GM19395 (cell line): ENCODE data around the gene ENDOD1.

Source experiments
- ATAC-seq: cut with Tn5 transposase; IDR thresholded peaks from one replicate; pipeline ENCODE4 v1.9.1; 2021; ENCODE audit warnings: mild to moderate bottlenecking, moderate library complexity; ENCODE audit not compliant: unreplicated experiment

ENDOD1 gene

DNA sequence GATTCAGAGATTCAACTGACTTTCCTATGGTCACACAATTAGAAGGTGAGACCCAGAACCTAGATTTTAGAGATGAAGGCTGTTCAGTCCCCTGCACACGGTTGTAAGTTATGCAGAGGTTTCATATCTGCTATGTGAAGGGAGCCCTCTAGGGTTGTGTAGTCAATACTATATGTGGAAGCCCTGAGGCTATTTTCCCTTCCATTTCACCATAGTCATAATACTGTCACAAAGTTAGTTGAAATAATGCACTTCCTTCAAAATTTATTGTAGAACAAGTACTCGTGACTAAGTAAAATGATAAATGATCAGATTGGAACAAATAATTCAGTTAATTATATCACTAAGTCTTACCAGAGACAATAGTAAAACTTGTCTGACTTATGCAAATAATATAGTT is 48.8 kb downstream of the ENDOD1 start:
- ATAC-seq = peak; percentile 92

DNA sequence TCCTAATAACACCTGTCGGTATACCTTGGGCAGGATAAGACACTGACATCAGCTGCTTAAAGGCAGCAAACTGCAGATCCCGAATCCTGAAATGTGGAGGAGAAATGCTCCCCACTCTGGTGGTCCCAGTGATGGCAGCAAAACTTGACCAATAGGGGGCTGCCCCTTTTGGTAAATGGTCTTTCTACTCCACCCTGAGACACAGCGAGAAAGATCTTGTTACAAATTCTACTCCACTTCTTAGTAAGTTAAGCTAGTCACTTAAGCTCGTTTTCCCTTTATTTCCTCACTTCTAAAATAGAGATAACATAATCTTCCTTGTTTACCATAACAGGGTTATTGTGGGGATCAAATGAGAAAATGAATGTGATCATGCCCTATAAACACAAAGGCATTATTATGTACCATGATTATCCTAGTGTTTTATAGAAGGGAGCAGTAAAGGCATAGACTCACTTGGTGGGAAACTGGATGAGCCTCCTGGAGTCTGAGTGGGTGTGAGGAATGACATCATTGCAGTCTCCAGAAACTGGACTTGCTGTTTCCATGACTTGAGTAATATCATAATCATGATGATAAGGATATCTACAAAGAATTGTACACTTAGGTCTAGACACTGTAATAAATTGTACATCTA is 50.9 kb downstream of the ENDOD1 start:
- no peak for ATAC-seq

DNA sequence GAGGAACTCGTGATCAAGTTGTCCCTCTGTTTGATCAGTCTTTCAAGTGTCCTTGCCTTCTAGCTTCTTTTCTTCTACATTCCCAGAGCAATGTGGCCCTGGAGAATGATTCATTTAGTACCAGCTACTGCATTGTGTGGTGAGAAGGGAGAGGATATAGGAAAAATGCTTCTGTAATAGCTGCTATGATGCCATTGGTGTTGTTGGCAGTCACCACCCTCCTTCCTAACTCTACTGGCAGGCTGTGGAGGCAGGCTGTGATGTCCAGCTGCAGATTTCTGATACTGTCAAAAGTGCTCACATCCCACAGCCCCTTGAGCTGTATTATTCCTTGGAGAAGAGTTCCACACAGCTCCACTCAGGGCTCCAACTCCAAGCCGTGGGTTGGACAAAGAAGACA is 52.8 kb downstream of the ENDOD1 start:
- no peak for ATAC-seq

DNA sequence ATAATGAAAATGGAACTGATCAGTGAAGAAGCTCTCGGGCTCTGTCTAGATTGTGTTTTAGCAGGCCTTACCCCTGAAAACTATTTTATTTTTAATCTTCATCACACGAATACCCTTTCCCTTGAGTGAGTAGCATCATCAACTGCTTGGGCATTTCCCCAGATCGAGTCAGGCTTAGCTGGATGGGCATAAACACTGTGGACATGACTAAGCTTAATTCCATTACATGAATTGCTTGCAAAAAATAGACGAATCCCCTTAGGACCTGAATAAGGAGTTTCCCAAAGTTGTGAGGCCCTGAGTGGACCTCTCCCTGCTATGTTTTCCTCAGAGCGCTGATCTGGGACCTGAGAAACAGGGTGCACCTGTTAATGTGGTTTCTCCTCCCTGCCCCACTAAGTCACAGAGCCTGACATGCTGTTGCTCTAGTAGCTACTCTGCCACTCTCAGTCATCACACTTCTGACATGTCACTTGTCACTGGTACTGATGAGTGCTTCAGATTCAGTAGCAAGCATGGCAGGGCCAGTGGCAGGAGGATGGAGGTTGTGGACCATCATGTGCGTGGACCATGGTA is 53.5 kb downstream of the ENDOD1 start:
- no peak for ATAC-seq

DNA sequence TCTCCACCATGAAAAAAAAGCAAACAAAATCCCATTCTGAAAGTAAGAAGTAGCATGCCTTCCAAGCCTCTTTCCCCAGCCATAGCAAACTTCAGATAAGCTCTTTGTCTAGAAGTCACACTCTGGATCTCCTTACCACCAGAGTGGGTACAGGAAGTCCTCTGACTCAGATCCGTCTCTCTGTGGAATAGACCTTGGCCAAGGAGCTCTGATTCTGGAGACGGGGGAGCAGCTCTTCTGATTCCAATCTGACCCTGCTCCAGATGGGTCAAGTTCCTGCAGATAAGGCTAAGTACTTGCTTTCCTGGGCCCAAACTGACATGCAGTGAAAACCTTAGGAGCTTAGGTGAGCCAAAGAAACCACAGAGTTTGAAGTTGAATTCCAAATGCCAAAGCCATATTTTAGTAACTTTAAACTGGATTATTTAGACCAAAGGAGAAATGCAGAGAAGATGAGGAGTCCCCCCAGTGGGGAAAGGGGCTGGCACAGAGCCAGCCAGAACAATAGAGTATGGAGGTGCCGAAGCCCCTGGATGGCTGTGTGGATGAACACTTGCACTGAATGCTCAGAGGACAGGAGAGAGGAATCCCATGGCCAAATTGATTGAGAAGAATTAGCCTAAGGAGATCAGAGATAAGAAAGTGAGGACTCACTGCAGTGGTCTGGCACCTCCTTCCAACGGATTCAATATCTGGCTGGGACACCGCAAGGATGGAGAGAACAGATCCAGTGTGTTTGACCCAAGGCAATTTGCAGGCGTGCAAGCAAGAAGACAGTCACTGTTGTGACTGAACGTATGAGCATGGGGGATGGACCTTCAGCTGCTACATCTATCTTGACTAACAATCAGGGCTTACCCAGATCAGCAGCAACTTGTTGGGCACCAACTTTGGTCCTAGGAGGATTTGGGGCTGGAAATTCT is 54.9 kb downstream of the ENDOD1 start:
- no peak for ATAC-seq

DNA sequence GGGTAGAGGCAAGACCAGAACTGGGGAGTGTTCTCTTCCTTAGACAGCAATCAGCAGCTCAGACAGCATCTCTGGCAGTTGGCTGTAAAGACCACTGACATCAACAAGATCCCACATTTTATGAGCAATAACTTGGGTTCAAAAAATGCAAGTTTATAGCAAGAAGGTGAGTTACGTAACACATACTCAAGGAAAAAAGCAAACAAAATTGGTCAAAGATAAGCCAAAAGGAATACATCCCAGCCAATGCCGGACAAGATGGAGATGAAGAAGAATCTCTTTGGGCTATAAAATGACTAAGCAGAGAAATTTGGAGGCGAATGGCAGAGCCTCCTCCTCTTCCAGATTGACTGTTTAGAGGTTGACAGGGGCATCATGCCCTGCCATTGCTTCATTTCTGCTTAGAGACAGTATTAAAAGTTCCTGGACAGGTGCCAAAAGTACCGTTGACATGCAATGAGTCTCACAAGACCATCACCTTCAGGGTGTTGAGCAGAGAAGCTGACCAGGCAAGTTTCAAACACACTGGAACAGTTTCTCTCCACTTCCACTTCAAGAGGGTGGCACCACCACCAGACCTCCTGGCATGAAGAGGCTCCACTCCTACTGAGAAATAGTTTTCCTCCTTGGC is 55.9 kb downstream of the ENDOD1 start:
- ATAC-seq = no peak

DNA sequence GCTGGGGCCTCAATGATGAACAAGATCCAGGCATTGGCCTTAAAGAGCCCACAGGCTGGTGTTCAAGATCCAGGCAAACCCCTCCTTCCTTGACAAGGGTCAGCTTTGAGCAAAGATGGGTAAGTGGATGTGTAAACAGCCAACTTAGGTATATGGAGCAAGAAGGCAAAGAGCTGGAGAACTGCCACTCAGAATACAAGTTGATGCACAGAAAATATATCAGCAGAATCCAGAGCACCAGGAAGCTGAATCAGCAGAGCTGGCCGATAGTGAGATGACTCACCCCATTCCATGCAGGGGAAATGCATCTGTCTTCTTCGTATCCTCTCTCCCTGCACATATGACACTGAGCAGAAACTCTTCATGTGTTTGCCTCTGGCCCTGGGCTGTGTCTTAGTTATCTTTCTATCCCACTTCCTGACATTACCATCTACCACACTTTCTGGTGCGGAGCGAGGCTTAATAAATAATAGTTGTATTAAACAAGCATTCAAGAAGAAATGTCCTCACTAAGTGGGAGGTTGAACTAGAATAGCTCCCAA is 57.8 kb downstream of the ENDOD1 start:
- no peak for ATAC-seq

DNA sequence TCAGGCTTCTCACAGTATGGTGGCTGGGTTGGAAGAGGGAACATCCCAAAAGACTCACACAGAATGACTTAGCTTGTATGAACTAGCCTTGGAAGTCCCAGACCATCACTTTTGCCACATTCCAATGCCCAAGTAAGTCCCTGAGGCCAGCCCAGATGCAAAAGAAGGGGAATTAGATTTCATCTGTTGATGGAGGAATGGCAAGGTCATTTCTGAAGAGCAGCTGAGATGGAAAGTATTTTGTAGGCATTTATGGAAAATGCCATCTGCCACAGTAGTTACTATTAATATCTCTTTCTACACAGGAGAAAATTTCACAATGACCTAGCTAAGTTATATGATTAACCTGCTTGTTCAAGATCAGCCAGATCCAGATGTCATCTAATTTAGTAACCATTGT is 58.8 kb downstream of the ENDOD1 start:
- ATAC-seq = no peak

DNA sequence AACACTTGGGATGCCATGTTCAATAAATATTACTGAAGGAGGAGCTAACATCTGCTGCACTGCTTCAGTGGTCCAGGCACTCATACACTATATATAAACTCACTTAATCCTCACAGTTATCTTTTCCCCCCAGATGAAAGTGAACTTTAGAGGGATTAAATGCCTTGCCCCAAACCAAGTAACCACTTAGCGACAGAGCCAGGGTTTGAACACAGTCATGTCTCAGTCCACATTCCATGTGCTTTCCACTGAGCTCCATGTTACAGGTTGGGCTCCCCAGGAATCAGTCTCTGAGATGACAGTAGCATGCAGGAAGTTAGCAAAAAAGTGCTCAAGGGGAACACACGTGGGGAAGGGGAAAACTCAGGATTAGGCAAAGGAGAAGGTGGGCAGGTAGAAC is 59.3 kb downstream of the ENDOD1 start:
- no peak for ATAC-seq

DNA sequence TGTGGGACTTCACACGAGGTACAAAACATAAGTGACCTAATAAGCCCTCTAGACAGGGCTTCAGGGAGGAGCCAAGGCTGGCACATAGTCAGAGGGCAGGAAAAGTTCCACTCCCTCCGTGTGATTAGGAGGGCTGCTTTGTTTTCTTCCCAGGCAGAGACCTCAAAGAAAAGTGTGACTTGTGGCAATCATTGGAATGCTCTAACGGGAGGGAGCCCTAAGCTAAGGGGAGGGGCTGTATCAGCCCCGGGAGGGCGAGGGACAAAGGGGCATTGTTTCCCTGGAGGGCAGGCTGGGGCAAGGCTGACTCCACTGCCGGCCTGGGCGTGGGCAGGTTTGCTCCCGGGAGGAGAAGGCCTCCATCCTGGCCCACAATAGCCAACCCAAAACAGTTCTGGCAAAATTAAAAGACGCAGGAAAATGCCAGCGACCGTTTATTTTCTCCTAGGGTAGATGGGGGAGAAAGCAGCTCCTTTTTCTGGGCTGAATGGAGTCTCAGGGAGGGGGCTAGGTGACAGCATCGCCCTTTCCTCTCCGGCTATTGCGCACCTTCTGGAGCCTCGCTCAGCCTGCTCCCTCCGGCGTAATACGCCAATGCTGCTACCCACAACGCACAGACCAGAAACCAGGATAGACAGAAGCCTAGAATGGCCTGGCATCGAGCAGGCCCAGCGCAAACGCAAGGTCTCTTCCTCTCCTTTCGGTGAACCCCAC is 60.2 kb downstream of the ENDOD1 start:
- no peak for ATAC-seq

DNA sequence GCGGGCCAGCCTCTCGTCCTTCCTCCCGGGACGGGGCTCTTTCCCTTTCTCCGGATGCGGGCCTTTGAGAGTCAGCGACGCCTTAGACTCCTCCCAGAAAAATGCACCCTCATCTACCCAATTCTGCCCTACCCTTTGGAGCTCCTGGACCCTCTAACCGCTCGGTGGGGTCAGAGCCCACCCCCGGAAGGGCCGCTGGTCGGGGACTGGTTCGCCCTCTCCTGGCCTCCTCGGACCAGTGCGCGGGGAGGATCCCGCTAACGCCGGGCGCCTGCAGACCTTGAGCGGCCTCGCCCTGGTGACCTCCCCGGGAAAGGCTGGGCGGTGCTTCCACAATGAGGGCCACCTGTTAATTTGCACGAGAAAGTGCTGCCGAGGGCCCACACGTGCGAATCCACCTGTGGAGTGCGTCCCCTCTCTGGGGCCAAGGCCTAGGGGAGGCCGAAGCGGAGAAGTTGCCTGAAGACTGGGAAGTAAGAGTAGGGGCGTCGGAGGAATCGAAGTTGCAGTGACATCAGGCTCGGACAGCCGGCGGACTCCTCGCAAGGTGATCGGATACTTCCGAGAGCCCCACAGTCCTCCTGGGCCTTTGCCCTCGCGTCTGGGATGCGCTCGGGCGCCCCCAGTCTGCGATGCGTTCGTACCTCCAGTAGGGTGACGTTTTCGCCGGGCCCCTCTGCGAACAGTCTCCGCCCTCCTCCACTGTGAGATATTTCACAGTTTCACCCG is 61.5 kb downstream of the ENDOD1 start:
- ATAC-seq = peak; percentile 85

DNA sequence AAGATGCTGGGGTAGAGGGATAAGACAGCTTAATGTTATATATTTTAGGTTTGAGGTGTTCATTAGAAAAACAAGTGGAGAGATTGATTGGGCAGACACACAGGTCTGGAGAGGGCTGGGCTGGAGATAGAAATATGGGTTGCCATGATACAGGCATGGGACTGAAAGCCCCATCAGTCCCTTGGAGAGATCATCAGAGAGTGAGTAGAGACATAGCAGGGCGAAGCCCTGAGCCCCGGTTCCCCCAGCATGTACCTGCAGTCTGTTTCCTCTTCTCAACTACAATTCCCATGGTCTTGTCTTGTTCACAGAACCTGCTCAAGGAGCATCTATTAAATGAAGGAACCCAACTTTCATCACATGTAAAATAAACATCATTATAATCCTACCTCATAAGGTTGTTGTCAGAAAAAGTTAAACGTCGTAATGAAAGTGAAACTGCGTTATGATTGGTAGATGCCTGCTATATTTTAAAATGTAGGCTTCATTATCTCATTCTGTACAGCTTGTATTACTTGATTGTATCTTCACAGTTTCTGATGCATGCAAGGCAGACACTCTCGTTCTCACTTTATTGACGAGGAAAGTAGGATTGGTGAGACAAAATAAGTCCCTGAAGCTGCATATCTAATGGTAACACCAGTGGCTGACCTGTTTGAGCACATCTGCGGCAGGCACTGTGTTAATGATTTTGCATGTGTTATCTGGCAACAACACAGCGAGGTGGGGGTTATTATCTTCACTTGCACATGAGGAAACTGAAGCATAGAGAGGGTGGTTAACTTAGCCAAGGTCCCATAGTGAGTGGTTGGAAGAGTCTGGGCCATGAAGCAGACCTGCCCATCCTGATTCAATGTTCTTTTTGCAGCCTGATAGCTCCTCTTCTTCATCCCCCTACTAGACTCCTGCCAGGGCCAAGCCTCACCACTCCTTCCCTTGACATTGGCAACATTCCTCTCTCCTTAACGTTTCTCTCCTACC is 63.5 kb downstream of the ENDOD1 start:
- ATAC-seq = no peak

DNA sequence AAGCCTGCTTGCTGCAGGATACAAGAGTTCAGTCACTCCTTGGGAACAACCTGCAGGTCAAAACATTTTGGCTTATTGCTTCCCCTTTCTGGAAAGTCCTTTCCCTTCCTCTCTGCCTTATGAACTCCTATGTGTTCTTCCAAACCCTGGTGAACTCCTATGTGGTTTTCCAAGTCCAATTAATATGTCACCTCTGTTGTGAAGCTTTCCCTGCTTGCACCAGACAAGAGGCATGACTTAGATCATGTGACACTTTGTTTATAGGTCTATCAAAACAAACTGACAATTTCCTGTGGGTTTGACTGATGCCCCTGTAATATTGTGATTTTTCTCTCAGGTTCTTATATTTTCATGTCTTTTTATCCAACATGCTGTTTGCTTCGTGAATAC is 64.2 kb downstream of the ENDOD1 start:
- no peak for ATAC-seq

DNA sequence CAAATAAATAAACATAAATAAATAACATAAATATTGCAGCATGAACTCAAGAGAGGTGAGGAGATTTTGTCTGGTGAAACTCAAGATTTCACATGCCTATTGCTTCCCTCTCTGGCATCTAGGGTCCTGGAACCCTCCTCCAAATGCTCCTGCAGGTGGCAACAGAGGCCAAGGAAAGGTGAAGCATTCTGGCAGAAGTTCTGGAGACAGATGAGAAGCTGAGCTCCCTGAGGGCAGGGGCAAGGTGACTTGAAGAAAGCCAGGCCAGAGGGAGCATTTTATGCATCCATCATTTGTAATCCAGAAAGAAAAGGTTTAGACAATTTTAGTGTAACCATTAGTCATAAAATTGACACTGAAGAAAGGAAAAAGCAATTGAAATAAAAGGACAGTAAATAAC is 64.9 kb downstream of the ENDOD1 start:
- ATAC-seq = no peak

DNA sequence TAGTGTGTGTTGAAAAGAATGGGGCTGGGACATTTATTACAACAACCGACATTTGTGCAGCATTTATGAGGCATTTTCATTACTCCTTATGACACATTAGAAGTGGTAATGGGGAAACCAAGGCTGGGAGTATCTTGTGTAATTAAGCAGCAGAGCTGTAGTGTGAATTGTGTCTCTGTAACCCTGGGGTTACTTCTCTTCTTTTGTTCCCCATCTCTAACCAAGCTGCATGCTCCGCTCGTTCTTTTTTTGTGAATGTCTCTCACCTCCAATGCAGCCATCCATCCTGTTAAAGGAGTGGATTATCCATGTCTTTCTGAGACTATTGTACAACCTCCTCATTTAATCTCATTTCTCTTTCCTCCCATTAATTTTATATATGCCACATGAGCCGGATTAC is 65.7 kb downstream of the ENDOD1 start:
- ATAC-seq = no peak

DNA sequence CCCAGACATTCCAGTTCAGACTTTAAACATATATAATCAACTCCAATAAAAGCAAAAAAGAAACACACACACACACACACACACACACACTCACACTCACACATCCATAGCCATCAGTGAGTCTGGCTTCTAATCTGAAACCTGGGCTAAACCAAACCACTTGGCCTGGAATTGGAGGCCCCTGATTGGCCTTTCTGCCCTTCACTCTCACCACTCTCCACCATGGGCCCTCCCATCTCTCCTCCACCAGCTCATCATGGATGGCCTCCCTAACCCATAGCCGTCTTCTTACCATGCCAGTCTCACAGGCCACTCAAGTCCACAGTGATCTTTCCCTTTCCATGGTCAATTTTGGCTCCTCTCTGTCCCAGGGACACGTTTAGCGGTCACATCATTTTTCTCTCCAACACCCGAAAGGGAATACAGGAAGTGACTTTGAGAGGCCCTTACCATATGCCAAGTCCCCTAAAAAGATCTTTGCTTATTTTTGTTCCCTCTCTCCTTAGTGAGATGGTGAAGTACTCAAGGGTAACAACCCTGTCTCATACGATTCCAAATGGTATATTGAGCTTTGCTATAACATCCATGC is 66.6 kb downstream of the ENDOD1 start:
- ATAC-seq = no peak

DNA sequence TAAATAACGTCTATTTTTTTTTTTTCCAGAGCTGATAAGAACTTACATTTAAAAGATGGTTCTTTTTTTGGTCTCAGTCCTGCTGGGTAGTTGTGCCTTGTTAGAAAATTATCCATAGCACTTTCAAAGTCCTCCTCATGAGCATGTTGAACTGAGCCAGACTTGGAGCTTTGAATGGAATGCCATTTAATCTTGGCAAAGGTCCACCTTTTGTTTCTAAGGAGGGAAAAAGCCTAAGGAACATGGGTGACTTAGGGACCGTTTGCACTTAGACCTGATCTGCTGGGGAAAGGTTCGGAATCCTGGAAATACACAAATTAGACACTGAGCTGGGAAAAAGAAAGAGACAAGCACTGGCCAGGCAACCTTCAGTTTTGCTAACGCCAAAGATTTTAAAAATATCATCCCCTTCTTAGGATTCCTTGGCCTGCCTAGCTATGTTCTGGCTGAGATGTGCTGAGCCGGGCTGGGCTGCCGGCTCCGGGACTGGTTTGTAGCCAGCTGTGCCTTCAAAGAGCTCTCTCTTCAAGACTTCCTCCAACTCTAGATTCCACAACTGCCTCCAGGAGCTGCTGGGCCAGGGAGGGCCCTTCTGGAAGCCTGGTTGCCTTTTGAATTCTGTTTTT is 67.4 kb downstream of the ENDOD1 start:
- no peak for ATAC-seq

DNA sequence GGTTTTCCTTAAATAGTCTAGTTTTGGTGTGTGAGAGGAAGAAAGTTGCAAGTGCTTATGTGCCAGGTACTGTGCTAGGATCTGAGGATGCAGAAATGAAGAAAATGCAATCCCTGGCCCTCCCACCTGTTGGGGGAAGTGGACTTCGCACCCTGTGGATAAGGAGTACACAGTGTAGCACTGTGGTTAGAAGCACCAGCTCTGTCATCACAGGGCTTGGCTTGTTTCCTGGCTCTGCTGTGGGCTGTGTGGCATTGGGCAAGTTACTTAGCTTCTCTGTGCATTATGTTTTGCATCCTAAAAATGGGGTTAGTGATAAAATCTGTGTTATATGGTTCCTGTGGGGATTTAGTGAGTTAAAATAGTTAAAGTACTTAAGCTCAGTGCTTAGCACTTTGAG is 68.2 kb downstream of the ENDOD1 start:
- ATAC-seq = no peak
